Fibroblast of peridontal ligament (primary cell): ENCODE data around the gene SPATS2.
A peak's percentile ranks its signal among the peaks of the same experiment; 100 is the strongest.

ENCODE experiments used
- DNase-seq: peaks from one replicate; pipeline ENCODE4 v3.0.0-alpha.2; 2010; ENCODE audit errors: extremely low read depth

Gene SPATS2

GRCh38 chr12:49555631-49556390 is 188.5 kb downstream of the SPATS2 start:
- no peak for DNase-seq

GRCh38 chr12:49556391-49557186 is 189.3 kb downstream of the SPATS2 start:
- DNase-seq: no peak

- DNase-seq: no peak
Measured at GRCh38 chr12:49557187-49557916, 190.1 kb downstream of the SPATS2 start.

- no peak for DNase-seq
Measured at GRCh38 chr12:49557917-49558215, 190.6 kb downstream of the SPATS2 start.

- no peak for DNase-seq
Measured at GRCh38 chr12:49558526-49558925, 191.3 kb downstream of the SPATS2 start.

GRCh38 chr12:49559011-49559675 is 191.9 kb downstream of the SPATS2 start:
- no peak for DNase-seq

- DNase-seq: no peak
Measured at GRCh38 chr12:49560695-49561094, 193.4 kb downstream of the SPATS2 start.

GRCh38 chr12:49562233-49562632 is 195.0 kb downstream of the SPATS2 start:
- DNase-seq: no peak

GRCh38 chr12:49562831-49563230 is 195.6 kb downstream of the SPATS2 start:
- DNase-seq: no peak

GRCh38 chr12:49563951-49564685 is 196.9 kb downstream of the SPATS2 start:
- no peak for DNase-seq

GRCh38 chr12:49564686-49565405 is 197.6 kb downstream of the SPATS2 start:
- DNase-seq: no peak

- no peak for DNase-seq
Measured at GRCh38 chr12:49565406-49566265, 198.4 kb downstream of the SPATS2 start.

GRCh38 chr12:49566361-49566760 is 199.1 kb downstream of the SPATS2 start:
- DNase-seq: no peak

- DNase-seq: no peak
Measured at GRCh38 chr12:49567302-49567610, 200.0 kb downstream of the SPATS2 start.

GRCh38 chr12:49567611-49568441 is 200.6 kb downstream of the SPATS2 start, which contains the start of gene MCRS1:
Gene MCRS1, minus strand, starts transcription at chr12:49568142. Its CDS starts 1,411 bp downstream, at chr12:49566731.
- DNase-seq: peak; percentile 92

- DNase-seq: no peak
Measured at GRCh38 chr12:49568442-49569162, 201.3 kb downstream of the SPATS2 start.
